HG02798 (cell line): ENCODE results near the gene SAT2.
A peak's percentile ranks its signal among the peaks of the same experiment; 100 is the strongest.
"Not testable (repeated sequence)": the region's sequence is repeated elsewhere in the genome, so short reads cannot be mapped to it uniquely, and the experiment has no call there.

Source experiments
- ATAC-seq: cut with Tn5 transposase; IDR thresholded peaks from one replicate; pipeline ENCODE4 v1.9.1; 2021; ENCODE audit warnings: mild to moderate bottlenecking; ENCODE audit not compliant: unreplicated experiment, poor library complexity

Gene SAT2

DNA sequence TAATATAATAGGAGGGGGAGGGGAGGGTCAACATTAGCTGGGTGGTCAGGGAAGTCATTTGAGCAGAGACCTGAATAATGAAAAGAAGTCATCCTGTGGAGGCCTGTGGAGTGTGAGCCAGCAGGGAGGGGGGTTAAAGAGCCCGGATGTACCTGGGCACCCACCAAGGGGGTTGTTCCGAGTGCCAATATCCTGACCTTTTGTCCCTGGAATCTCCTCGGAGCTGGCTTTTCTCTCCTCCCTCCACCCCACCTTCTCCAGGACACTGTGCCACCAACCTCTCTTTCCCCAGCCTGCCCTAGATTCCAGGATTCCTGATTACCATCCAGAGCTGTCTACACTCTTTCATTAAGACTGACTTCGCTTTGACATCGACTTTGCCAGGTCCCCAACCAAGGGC lies 8.5 kb upstream of the SAT2 start:
- ATAC-seq = no peak

DNA sequence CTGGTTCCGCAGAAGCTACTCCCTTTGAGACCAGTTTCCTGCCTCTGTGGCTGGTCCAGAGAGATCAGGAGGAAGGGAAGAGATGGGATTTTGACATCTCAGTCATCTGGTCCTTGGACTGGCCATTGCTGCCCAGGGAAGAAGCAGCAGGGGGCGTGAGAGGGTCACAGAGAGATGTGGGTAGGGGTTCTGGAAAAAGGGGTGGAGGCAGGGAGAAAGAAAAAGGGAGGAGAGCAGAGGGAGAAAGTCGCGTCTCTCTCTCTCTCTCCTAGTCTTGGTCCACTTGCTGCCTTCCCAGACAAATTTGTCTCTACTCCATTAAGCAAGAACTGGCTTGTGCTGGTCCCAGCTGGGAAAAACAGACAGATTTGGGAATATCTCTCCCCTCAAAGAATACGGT lies 6.8 kb upstream of the SAT2 start:
- no peak for ATAC-seq

DNA sequence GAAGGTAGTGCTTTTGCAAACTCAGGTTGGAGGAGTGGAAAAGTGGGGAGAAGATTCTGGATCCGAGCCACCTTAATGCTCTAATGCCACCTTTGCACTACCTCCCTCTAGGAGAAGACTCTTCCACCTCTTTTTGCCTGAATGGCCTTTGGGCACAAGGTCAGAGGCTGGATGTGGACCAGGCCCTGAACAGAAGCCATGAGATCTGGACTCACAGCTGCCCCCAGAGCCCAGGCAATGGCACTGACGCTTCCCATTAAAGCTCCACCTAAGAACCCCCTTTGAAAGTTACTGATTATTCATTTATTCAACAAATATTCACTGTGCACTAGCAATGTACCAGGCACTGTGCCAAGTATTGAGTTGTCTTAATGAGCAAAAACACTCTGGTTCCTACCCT lies 5.5 kb upstream of the SAT2 start:
- no peak for ATAC-seq

DNA sequence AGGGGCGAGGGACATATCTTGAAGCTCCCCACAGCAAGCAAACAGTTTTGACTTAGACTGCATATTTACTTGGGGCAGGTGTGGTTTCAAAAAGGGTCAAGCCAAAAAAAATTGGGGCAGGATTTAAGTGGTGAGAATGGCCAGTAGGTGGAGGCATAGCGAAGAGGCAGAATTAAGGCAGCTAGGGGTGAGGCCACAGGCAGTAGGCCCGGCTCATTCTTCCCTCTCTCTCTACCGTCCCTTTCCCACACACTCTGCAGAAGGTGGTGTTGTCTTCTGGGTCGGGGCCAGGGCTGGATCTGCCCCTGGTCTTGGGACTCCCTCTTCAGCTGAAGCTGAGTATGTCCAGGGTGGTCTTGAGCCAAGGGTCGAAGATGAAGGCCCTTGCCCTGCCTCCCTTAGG lies 4.9 kb upstream of the SAT2 start:
- no peak for ATAC-seq

DNA sequence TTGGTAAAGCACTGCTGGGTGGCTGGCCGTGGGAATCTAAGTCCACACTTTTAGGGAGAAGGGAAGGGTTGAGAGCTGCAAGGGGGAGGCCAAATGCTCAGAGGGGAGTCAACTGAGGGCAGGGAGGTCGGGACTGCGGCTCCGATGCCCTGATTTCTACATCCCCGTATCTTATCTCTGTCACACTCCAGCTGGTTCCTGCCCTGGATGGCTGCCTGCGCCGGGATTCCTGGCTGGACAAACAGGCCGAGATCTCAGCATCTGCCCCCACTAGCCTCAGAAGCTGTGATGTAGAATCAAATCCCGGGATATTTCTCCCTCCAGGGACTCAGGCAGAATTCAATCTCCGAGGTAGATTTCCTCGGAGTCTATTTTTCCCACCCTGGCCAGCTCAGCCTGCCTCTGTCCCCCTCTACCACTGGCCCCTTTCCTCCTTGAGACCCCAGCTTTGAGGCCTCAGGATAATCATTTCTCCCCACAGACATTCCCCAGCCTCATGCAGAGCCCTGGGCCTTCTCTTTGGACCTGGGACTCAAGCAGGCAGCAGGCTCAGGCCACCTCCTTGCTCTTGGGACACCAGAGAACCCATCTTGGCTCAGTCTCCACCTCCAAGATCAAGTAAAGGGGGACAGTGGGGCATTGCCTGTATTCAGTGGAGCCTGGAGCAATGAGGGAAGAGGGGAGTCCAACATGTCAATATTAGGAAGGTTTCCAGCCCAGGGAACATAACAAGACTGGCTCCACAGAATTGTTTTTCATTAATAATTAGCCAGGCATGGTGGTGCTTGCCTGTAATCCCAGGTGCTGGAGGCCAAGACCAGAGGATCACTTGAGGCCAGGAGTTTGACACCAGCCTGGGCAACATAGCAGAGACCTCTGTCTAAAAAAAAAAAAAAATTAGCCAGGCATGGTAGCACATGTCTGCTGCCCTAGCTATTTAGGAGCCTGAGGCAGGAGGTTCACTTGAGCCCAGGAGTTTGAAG lies 4.1 kb upstream of the SAT2 start:
- no peak for ATAC-seq

DNA sequence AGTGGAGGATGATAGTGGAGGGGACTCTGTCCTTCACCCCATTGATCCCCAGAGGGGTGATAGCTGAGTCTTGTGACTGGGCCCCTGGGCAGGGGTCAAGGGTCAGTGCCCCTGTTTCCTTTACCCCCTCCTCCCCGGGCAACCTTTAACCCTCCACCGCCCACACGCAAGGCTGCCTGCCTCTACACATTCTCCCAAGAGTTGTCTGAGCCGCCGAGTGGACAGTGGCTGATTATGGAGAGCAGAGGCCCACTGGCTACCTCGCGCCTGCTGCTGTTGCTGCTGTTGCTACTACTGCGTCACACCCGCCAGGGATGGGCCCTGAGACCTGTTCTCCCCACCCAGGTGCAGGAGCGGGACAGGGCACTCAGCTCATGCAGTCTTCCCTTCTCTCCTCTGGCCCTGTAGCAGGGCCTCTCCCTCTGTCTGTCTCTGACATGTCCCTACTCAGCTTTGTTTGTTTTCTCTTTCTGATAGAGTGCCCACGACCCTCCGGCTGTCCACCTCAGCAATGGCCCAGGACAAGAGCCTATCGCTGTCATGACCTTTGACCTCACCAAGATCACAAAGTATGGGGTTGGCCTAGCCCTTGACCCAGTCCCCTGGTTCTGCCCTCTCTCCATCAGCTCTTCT lies 2.4 kb upstream of the SAT2 start, which contains the start of gene SHBG:
SHBG (plus strand) TSS at position 197 of the 633 bp plus-strand sequence; CDS start at position 235, 38 bp downstream.
- ATAC-seq = no peak

DNA sequence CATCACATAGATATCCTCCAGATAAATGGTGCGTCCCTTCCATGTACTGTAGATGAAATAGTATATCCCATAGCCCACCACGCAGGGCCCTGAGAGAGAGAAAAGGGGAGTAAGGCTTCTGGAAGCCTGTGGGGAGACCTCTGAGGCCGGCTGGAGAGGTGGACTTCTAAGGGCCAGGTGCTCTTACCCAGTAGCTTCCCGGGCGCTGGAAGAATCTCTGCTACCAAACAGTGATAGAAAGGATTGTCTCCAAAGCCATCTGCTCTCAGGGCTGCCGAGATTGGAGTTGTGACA lies 718 bp downstream of the SAT2 start:
- no peak for ATAC-seq

DNA sequence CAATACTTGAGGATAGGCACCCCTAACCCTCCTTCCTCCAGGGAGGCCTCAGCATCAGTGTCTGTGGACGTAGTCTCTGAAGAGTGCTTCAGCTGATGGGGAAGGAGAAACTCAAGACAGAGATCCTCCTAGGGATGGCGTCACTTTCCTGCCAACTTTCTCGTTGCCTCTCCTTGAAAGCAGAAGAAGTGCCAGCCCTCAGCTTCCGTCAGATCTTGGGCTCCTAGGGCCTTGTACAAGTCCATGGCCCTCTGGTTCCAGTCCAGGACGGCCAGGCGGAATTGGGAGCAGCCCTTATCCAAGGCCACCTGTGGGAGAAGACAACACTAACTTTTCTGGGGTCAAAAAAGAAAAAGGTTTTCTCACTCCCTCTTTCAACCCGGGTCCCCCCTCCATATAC lies 1.3 kb downstream of the SAT2 start:
- no peak for ATAC-seq

DNA sequence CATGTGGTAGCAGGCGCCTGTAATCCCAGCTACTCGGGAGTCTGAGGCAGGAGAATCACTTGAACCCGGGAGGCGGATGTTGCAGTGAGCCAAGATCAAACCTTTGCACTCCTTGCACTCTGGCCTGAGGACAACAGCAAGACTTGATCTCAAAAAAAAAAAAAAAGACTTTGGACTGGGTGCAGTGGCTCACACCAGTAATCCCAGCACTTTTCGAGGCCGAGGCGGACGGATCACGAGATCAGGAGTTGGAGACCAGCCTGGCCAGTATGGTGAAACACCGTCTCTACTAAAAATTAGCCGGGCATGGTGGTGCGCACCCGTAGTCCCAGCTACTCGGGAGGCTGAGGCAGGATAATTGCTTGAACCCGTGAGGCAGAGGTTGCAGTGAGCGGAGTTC lies 1.9 kb downstream of the SAT2 start:
- ATAC-seq = not testable (repeated sequence)

DNA sequence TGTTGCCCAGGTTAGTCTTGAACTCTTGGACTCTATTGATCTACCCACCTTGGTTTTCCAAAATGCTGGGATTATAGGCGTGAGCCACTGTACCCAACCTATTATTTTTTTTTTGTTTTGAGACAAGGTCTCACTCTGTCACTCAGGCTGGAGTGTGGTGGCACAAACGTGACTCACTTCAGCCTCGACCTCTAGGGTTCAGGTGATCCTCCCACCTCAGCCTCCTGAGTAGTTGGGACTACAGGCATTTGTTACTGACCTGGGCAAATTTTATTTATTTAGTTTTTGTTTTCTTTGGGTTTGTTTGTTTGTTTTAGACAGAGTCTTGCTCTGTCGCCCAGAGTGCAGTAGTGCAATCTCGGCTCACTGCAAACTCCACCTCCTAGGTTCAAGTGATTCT lies 4.0 kb downstream of the SAT2 start:
- ATAC-seq = no peak

DNA sequence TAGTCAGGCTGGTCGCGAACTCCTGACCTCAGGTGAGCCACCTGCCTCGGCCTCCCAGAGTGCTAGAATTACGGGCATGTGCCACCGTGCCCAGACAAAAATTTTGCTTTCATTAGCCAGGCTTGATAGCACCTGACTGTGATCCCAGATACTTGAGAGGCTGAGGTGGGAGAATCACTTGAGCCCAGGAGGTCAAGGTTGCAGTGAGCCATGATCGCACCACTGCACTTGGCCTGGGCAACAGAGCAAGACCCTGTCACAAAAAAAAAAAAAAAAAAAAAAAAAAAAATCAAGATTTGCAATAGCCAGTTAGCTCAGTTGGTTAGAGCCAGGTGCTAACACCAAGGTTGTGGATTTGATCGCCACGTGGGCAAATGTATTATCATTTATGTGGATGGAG lies 6.8 kb downstream of the SAT2 start:
- ATAC-seq = no peak

DNA sequence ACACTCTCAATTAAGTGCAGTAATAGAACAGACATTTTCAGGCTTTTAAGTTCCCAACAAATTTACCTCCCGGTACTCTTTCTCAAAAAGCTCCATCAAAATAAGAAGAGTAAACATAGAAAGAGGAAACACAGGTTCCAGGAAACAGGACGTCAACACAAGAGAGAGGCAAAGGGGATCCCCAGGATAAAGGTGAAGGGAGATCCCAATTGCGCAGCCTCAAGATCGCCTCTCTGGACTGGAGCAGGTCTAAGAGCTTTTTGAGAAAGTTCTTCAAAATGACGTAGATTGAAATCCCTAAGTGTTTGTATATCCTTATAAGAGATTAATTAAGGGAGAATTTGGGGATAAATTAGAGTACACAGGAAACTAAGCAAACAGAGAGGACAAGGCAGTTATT lies 9.0 kb downstream of the SAT2 start:
- ATAC-seq = no peak

DNA sequence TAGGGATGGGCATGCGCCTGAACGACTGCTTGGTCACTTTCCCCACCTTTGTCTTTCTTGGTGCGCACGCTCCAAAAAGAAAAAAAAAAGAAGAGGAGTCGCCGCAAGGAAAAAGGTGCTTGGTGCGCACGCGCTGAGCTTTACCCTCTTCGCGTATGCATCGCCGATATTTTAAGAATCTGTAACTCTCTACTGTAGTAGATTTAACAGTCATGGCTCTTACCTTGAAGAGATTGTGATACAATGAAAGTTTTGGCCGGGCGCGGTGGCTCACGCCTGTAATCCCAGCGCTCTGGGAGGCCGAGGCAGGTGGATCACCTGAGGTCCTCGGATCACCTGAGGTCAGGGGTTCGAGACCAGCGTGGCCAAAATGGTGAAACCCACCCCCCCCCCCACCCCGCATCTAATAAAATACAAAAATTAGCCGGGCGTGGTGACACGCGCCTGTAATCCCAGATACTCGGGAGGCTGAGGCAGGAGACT lies 12.3 kb downstream of the SAT2 start:
- no peak for ATAC-seq

DNA sequence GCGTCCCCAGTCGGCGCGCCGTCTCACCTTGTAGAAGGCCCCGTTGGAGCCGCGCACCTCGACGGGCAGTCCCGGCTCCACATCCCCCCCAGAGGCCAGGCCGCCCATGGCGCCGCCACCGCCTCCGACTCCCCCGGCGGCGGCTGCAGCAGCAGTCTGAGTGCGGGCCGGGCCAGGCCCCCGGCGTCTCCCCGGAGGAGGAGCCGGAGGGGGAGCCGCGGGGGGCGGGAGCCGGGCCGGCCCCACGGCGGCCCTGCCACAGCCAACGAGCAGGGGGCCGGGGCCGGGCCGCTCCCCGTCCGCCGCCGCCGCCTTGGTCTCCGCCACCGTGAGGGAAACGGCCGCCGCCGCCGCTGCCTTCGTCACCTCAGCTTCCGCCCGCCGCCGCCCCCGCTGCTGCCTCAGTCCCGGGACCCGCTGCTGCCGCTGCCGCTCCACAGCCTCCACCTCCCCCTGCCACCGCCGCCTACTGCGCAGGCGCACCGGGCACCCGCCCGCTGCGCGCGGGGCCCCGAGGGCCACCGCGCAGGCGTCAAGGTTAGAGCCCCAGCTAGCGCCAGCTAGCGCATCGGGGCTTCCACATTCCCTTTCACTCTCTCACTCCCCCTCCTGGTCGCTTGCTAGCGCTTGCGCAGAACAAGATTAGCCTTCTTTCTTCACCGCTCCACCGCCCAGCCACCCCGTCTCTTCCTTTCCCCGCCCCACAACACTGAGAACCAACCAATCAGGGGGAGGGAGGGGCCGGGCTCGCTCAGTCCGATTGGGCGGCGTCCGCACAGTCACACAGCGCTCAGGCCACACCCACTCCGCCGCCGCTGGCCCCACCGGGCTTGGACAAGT lies 13.0 kb downstream of the SAT2 start, which contains the start of gene FXR2:
FXR2 (minus strand) TSS at position 473 of the 840 bp plus-strand sequence; CDS start at position 108, 365 bp downstream.
- peak; percentile 91 for ATAC-seq

DNA sequence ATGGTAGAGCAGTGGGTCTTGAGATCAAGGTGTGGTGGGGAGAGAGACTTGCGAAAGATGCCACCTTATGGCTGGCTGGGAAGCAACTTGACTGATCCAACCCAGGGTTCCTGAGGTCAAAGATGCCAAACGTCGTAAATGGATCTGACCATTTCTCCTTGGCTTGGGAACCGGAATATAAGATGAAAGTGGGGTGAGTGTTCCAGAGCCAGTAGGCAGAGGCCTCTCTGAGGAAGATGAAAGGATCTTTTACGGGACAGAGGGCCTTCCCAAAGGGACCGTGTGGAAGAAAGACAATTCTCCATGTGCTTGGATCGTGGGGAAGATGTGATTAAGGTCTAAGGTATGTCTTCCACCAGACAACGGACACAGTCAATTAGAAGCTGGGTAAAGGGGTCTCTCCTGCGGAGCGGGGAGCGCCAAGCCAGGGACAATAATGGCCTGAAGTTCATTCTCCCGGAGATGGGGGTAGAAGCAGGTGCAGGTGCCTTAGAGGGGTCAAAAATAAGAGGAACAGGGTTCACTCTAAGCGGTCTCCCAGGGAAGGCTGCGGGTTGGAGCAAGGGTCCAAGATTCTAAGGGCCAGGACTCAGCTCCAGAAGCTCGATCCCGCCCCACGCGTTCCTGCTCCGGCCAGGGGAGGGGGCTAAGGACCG lies 13.7 kb downstream of the SAT2 start:
- ATAC-seq = no peak

DNA sequence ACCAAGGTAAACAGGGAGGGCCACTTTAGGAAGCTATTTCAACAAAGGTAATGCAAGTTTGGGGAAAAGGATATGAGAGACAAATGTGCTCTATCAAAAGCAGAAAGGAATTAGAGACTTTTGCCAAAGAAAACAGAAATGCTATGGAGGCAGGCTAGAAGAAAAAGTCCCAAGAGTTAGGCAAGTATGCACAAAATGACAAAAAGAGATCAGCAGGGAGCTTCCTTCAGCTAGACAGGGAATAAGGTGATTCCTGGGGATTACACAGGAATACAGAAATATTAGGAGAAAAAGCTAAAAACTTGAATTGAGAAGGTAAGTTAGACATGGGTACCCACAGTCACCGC lies 15.4 kb downstream of the SAT2 start:
- ATAC-seq = no peak

DNA sequence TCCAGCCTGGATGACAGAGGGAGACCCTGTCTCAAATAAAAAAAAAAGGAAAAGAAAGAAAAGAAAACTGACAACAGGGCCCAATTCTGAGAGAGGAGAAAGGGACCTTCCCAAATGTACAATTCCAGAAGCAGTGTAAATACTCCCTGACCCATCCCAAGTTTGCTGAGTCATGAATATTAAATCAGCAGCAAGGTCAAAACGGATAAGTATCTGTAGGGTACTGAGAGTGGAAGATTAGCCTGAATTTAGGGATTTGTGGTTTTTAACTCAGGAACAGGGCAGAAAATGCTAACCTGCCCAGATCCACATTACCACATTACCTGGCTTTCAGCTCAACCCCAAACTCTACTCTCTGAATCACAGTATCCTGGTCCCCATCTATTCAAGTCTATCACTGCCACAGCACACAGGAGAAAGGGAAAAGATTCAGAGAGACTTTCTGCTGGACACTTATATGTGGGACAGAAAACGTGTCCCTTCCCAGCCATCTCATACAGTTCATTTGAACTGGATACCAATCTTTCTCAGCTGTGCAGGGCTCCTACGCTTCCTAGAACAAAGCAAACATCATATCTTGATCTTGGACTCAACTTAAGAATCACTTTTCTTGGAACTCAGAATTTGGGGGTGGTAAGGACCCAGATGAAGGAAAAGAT lies 15.9 kb downstream of the SAT2 start:
- no peak for ATAC-seq

DNA sequence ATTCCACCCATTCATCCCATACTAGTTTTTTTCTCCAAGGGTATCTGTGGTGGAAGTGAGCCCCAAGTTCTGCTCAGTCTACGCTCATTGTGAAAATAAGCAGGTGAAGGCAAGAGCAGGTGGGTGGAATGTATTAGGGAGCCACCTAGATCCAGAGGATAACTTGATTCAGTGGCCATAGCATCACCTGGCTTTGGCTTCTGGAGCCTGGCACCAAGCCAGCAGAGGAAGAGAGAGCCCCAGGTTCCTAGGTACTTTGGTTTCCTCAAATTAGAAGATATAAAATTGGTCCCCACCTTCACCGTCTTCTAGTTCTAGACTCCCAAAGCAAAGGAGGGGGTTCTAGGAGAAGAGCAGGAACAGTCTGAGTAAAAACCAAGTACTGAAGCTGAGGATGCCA lies 17.0 kb downstream of the SAT2 start:
- no peak for ATAC-seq

DNA sequence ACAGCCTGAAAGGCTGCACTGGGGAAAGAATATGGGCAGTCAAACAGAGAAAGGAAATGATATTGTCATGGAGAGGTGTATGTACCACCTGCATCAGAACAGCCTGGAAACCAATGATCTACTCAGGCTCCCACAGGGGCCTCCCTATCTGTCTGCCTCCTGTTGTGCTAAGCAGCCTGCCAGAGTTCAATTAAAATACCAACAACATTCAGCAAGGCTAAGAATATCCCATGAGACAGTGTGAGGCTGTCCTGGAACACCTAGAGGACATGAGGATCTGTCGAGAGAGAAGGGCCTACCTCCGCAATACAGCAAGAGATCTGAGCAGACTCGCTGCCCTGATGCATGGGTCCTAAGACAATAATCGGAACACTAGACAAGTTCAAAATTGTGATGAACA lies 21.3 kb downstream of the SAT2 start:
- no peak for ATAC-seq

DNA sequence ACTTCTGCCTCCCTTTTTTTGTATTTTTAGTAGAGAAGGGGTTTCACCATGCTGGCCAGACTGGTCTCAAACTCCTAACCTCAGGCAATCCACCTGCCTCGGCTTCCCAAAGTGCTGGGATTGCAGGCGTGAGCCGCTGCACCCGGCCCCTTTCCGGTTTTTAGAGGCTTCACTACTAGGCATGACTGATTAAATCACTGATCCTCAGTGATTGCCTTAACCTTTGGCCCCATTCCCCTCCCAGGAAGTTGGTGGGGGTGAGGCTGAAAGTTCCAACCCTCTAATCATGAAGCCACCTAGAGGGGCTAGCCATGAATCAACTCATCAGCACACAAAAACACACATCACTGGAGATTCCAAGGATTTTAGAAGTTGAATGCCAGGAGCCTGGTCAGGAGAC lies 30.1 kb downstream of the SAT2 start:
- ATAC-seq = not testable (repeated sequence)
